GM18909 (cell line): ENCODE data around the gene PLA2G2D.
"Not testable (repeated sequence)": the region's sequence is repeated elsewhere in the genome, so short reads cannot be mapped to it uniquely, and the experiment has no call there.

Experiments used
- ATAC-seq: cut with Tn5 transposase; IDR thresholded peaks from one replicate; pipeline ENCODE4 v1.9.1; 2021; ENCODE audit warnings: mild to moderate bottlenecking; ENCODE audit not compliant: unreplicated experiment, poor library complexity

The PLA2G2D gene

GRCh38 chr1:20143734-20144565 lies 24.6 kb upstream of the PLA2G2D start:
- ATAC-seq: no peak

- no peak for ATAC-seq
Observed at GRCh38 chr1:20143318-20143717, 24.0 kb upstream of the PLA2G2D start.

- no peak for ATAC-seq
Observed at GRCh38 chr1:20142001-20142710, 22.8 kb upstream of the PLA2G2D start.

- no peak for ATAC-seq
Observed at GRCh38 chr1:20141466-20141865, 22.1 kb upstream of the PLA2G2D start.

- ATAC-seq: no peak
Observed at GRCh38 chr1:20141001-20141400, 21.7 kb upstream of the PLA2G2D start.

- ATAC-seq: no peak
Observed at GRCh38 chr1:20139776-20140612, 20.7 kb upstream of the PLA2G2D start.

- ATAC-seq: no peak
Observed at GRCh38 chr1:20138961-20139550, 19.7 kb upstream of the PLA2G2D start, which contains the start of gene PLA2G2F. PLA2G2F (plus strand) TSS chr1:20139323; CDS start chr1:20139428, 105 bp downstream.

- no peak for ATAC-seq
Observed at GRCh38 chr1:20138346-20138745, 19.0 kb upstream of the PLA2G2D start.

- no peak for ATAC-seq
Observed at GRCh38 chr1:20137604-20138003, 18.3 kb upstream of the PLA2G2D start.

- ATAC-seq: no peak
Observed at GRCh38 chr1:20137055-20137454, 17.7 kb upstream of the PLA2G2D start.

GRCh38 chr1:20136249-20136648 lies 16.9 kb upstream of the PLA2G2D start:
- no peak for ATAC-seq

GRCh38 chr1:20134995-20135394 lies 15.7 kb upstream of the PLA2G2D start:
- ATAC-seq: no peak

GRCh38 chr1:20130518-20130917 lies 11.2 kb upstream of the PLA2G2D start:
- not testable (repeated sequence) for ATAC-seq

- no peak for ATAC-seq
Observed at GRCh38 chr1:20126806-20127440, 7.6 kb upstream of the PLA2G2D start.

- peak; percentile 53 for ATAC-seq
Observed at GRCh38 chr1:20126041-20126805, 6.9 kb upstream of the PLA2G2D start.

GRCh38 chr1:20125100-20125499 lies 5.8 kb upstream of the PLA2G2D start:
- ATAC-seq: no peak

- ATAC-seq: no peak
Observed at GRCh38 chr1:20124456-20125057, 5.2 kb upstream of the PLA2G2D start.

GRCh38 chr1:20123722-20124455 lies 4.6 kb upstream of the PLA2G2D start:
- no peak for ATAC-seq
